K562 (cell line): ENCODE results near the gene GYPC. TPM values are rescaled to one million over a fixed set of nuclear protein-coding genes. Genes with fewer than 3 reads are reported as not detected.
A peak's percentile ranks its signal among the peaks of the same experiment; 100 is the strongest.

Experiments
- ATF7 ChIP-seq: fragments of 450-650 bp; IDR thresholded peaks from 2 replicates; pipeline ENCODE4 v1.7.1; 2014; ENCODE audit warnings: mild to moderate bottlenecking, moderate library complexity
- C11orf30 ChIP-seq: fragments of 450-650 bp; IDR thresholded peaks from 2 replicates; pipeline ENCODE4 v1.6.1; 2016; ENCODE audit warnings: low read depth, mild to moderate bottlenecking
- CEBPG ChIP-seq, 3 experiments: fragments of 200-800 bp in 1 of 3; sonication (Bioruptor generic) in 1 of 3; sonication (generic) in 1 of 3; formaldehyde crosslinking in 1 of 3; IDR thresholded peaks in 2 of 3; conservative IDR thresholded peaks in 1 of 3; 2 replicates each; pipeline versions ENCODE4 v1.6.1 to v1.8.0; 2016 to 2022; ENCODE audit warnings: missing compliant biosample characterization in 2 of 3, missing genetic modification characterization in 2 of 3, mild to moderate bottlenecking in 1 of 3, missing genetic modification reagents in 1 of 3
- CHAMP1 ChIP-seq: fragments of 450-650 bp; IDR thresholded peaks from 2 replicates; pipeline ENCODE4 v1.6.1; 2016; ENCODE audit warnings: mild to moderate bottlenecking
- ELK1 ChIP-seq: sonication (generic); formaldehyde crosslinking; IDR thresholded peaks from 2 replicates; pipeline ENCODE4 v1.8.1; 2022; ENCODE audit warnings: missing genetic modification reagents
- FIP1L1 ChIP-seq: fragments of 200-400 bp; formaldehyde crosslinking; IDR thresholded peaks from 2 replicates; pipeline ENCODE4 v1.6.1; 2018; ENCODE audit warnings: mild to moderate bottlenecking, low read depth, low read length; ENCODE audit not compliant: poor library complexity, severe bottlenecking
- NEUROD1 ChIP-seq: fragments of 150-350 bp; IDR thresholded peaks from 2 replicates; pipeline ENCODE4 v1.6.1; 2014; ENCODE audit warnings: borderline replicate concordance, low read length, low read depth; ENCODE audit not compliant: partially characterized antibody
- NFRKB ChIP-seq: fragments of 450-650 bp; IDR thresholded peaks from 2 replicates; pipeline ENCODE4 v1.6.1; 2016; ENCODE audit warnings: low read depth
- RCOR1 ChIP-seq, 2 experiments: IDR thresholded peaks; 2 replicates each; pipeline ENCODE4 v1.6.1; 2012; ENCODE audit warnings: low read depth in 2 of 2, low read length in 2 of 2, borderline replicate concordance in 1 of 2, improper control_type of control experiment in 1 of 2
- SAFB2 ChIP-seq: fragments of 200-400 bp; formaldehyde crosslinking; IDR thresholded peaks from 2 replicates; pipeline ENCODE4 v1.6.1; 2018; ENCODE audit warnings: borderline replicate concordance, low read length, low read depth, moderate library complexity; ENCODE audit not compliant: severe bottlenecking
- TAF1 ChIP-seq: IDR thresholded peaks from 2 replicates; pipeline ENCODE4 v1.6.1; 2011; ENCODE audit warnings: mild to moderate bottlenecking, low read length, moderate library complexity; ENCODE audit not compliant: insufficient read depth, control insufficient read depth, severe bottlenecking; ENCODE audit errors: extremely low read depth
- ZKSCAN1 ChIP-seq: fragments of 150-350 bp; IDR thresholded peaks from 2 replicates; pipeline ENCODE4 v1.6.1; 2016; ENCODE audit warnings: low read depth, low read length
- ZNF274 ChIP-seq: IDR thresholded peaks from 2 replicates; pipeline ENCODE4 v1.6.1; 2011; ENCODE audit warnings: low read depth, mild to moderate bottlenecking, low read length, moderate library complexity, borderline replicate concordance
- ZNF41 ChIP-seq: fragments of 250-450 bp; sonication (Bioruptor Pico); conservative IDR thresholded peaks from 2 replicates; pipeline ENCODE4 v1.4.0; 2020; ENCODE audit warnings: mild to moderate bottlenecking
- ZNF583 ChIP-seq: fragments of 250-450 bp; sonication (Bioruptor Pico); IDR thresholded peaks from 2 replicates; pipeline ENCODE4 v1.4.0; 2020
- polyA plus RNA-seq, 8 experiments: library from polyadenylated mRNA; depleted of rRNA in 4 of 8; stranded (reverse) in 5 of 8; unstranded in 3 of 8; fragments of >200 nt; fragmentation: Nextera tagmentation in 2 of 8; fragmentation: Illumina TruSeq in 1 of 8; extraction: Ambion mirVana in 2 of 8; extraction: Trizol in 1 of 8; gene quantifications; 2 replicates each; pipeline versions ENCODE4 v1.2.1 to v1.2.3, GENCODE V29; 2011 to 2014; ENCODE audit warnings: inconsistent platforms in 1 of 8, missing spikeins in 1 of 8
- total RNA-seq, 7 experiments: library from RNA; depleted of rRNA in 6 of 7; stranded (reverse); fragments of >200 nt in 6 of 7; fragmentation: Illumina TruSeq in 2 of 7; extraction: Trizol in 2 of 7; gene quantifications; 2 replicates each; pipeline versions ENCODE4 v1.2.1 to v1.2.3, GENCODE V29; 2011 to 2021; ENCODE audit warnings: low replicate concordance in 1 of 7
- TF ChIP-seq, protein P1 (sequence below): fragments of 250-450 bp; sonication (Bioruptor Pico); IDR thresholded peaks from 2 replicates; pipeline ENCODE4 v1.5.0; 2021; ENCODE audit warnings: mild to moderate bottlenecking, borderline replicate concordance
- TF ChIP-seq, protein P2 (sequence below): fragments of 250-450 bp; sonication (Bioruptor Pico); IDR thresholded peaks from 2 replicates; pipeline ENCODE4 v1.5.0; 2022; ENCODE audit warnings: mild to moderate bottlenecking
- TF ChIP-seq, protein P3 (sequence below): fragments of 250-450 bp; sonication (Bioruptor Pico); IDR thresholded peaks from 2 replicates; pipeline ENCODE4 v1.4.0; 2020; ENCODE audit warnings: mild to moderate bottlenecking, moderate library complexity

Gene GYPC
- total and polyA plus RNA-seq, 9 of the 15 experiments (the other 6 are each of a cell fraction or from before 2014, with no cell fraction given): 50.6 to 282 (median 194) TPM

DNA sequence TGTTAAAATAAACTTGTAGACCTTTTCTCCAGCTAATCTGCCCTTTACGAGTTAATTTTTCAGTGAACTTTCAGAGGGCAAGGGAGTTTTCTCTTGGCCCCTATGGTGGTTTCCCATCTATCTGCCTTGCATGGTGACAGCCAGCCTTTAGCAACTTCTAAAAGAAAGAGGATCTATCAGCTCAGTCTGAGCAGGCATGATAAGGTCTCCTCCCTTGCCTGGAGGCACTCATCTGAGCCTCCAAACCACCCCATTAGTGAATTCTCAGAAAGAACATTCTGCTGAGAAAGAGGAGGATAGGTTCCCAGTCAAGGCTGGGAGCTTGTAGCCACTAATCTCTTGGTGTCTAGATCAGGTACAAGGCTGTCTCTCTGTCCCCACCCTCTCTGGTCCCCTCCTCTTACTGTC lies 10.7 kb upstream of the GYPC start (continued):
- TF ChIP-seq TAF1: peak; percentile 29
- TF ChIP-seq, protein P1, sequence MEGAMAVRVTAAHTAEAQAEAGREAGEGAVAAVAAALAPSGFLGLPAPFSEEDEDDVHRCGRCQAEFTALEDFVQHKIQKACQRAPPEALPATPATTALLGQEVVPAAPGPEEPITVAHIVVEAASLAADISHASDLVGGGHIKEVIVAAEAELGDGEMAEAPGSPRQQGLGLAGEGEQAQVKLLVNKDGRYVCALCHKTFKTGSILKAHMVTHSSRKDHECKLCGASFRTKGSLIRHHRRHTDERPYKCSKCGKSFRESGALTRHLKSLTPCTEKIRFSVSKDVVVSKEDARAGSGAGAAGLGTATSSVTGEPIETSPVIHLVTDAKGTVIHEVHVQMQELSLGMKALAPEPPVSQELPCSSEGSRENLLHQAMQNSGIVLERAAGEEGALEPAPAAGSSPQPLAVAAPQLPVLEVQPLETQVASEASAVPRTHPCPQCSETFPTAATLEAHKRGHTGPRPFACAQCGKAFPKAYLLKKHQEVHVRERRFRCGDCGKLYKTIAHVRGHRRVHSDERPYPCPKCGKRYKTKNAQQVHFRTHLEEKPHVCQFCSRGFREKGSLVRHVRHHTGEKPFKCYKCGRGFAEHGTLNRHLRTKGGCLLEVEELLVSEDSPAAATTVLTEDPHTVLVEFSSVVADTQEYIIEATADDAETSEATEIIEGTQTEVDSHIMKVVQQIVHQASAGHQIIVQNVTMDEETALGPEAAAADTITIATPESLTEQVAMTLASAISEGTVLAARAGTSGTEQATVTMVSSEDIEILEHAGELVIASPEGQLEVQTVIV (CRISPR knock-in tag): no peak
- no peak for TF ChIP-seq CEBPG (CRISPR knock-in tag; IDR thresholded peaks at IDR 0.05)
- no peak for TF ChIP-seq CEBPG (tag; conservative IDR thresholded peaks at IDR 0.05 in 1 of 2, IDR thresholded peaks at IDR 0.05 in 1 of 2)
- no peak; the same call in 1 of the 2 replicates for TF ChIP-seq ZKSCAN1
- TF ChIP-seq, protein P2, sequence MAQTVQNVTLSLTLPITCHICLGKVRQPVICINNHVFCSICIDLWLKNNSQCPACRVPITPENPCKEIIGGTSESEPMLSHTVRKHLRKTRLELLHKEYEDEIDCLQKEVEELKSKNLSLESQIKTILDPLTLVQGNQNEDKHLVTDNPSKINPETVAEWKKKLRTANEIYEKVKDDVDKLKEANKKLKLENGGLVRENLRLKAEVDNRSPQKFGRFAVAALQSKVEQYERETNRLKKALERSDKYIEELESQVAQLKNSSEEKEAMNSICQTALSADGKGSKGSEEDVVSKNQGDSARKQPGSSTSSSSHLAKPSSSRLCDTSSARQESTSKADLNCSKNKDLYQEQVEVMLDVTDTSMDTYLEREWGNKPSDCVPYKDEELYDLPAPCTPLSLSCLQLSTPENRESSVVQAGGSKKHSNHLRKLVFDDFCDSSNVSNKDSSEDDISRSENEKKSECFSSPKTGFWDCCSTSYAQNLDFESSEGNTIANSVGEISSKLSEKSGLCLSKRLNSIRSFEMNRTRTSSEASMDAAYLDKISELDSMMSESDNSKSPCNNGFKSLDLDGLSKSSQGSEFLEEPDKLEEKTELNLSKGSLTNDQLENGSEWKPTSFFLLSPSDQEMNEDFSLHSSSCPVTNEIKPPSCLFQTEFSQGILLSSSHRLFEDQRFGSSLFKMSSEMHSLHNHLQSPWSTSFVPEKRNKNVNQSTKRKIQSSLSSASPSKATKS: no peak
- TF ChIP-seq ELK1 (CRISPR knock-in tag): no peak
- peak; percentile 35 to 96; a peak in 3 of 4 replicates for TF ChIP-seq RCOR1 (IDR thresholded peaks at IDR 0.05; ENCODE audit: borderline replicate concordance in 1 of 2, low read depth in 2 of 2, low read length in 2 of 2)
- peak; percentile 73; the same call in 1 of the 2 replicates for TF ChIP-seq ATF7
- TF ChIP-seq ZNF274: no peak
- no peak for TF ChIP-seq SAFB2
- TF ChIP-seq FIP1L1: no peak
- no peak for TF ChIP-seq C11orf30
- TF ChIP-seq ZNF41 (CRISPR knock-in tag): no peak
- peak; percentile 50; the same call in 1 of the 2 replicates for TF ChIP-seq NFRKB
- peak; percentile 68 for TF ChIP-seq NEUROD1
- peak; percentile 58 for TF ChIP-seq CHAMP1
- TF ChIP-seq, protein P3, sequence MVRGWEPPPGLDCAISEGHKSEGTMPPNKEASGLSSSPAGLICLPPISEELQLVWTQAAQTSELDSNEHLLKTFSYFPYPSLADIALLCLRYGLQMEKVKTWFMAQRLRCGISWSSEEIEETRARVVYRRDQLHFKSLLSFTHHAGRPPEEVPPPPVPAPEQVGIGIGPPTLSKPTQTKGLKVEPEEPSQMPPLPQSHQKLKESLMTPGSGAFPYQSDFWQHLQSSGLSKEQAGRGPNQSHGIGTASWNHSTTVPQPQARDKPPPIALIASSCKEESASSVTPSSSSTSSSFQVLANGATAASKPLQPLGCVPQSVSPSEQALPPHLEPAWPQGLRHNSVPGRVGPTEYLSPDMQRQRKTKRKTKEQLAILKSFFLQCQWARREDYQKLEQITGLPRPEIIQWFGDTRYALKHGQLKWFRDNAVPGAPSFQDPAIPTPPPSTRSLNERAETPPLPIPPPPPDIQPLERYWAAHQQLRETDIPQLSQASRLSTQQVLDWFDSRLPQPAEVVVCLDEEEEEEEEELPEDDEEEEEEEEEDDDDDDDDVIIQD (CRISPR knock-in tag): no peak
- TF ChIP-seq ZNF583 (CRISPR knock-in tag): no peak
